GM23338 (cell line): Measurements from ENCODE around the gene CD82. TPM values are rescaled to one million over a fixed set of nuclear protein-coding genes. Genes with fewer than 3 reads are reported as not detected.

ENCODE experiments used
- ATAC-seq: fragments of 200-7000 bp; cut with Tn5 transposase; 3 replicates; pipeline ENCODE4 v1.9.1; 2020
- DNase-seq: peaks from one replicate; pipeline ENCODE4 v3.0.0-alpha.2; 2015; ENCODE audit warnings: low spot score
- H2AFZ ChIP-seq: fragments of 200-600 bp; sonication (generic); 2 replicates; pipeline ENCODE4 v1.8.0; 2016; ENCODE audit warnings: antibody characterized with exemption, mild to moderate bottlenecking, moderate library complexity
- H3F3A ChIP-seq: fragments of 200-600 bp; sonication (generic); replicated peaks from 2 replicates; pipeline ENCODE4 v1.8.0; 2017; ENCODE audit warnings: antibody characterized with exemption, mixed run types, low read depth
- H3K27ac ChIP-seq: fragments of 200-600 bp; sonication (generic); 2 replicates; pipeline ENCODE4 v1.6.1; 2016; ENCODE audit warnings: low read depth
- H3K27me3 ChIP-seq: fragments of 200-600 bp; sonication (generic); 2 replicates; pipeline ENCODE4 v1.8.0; 2016; ENCODE audit warnings: mild to moderate bottlenecking, mixed run types, moderate library complexity; ENCODE audit not compliant: insufficient read depth
- H3K36me3 ChIP-seq: fragments of 200-600 bp; sonication (generic); 2 replicates; pipeline ENCODE4 v1.8.0; 2016; ENCODE audit warnings: mild to moderate bottlenecking; ENCODE audit not compliant: insufficient read depth
- H3K4me1 ChIP-seq: fragments of 200-600 bp; sonication (generic); 2 replicates; pipeline ENCODE4 v1.8.0; 2016; ENCODE audit warnings: mild to moderate bottlenecking, moderate library complexity; ENCODE audit not compliant: insufficient read depth
- H3K4me2 ChIP-seq: fragments of 200-600 bp; sonication (generic); 2 replicates; pipeline ENCODE4 v1.7.1; 2017; ENCODE audit warnings: mixed run types
- H3K4me3 ChIP-seq: fragments of 200-600 bp; sonication (generic); 2 replicates; pipeline ENCODE4 v1.6.1; 2016; ENCODE audit warnings: mixed run types
- H3K79me2 ChIP-seq: fragments of 200-600 bp; sonication (generic); replicated peaks from 2 replicates; pipeline ENCODE4 v1.8.0; 2017; ENCODE audit warnings: mild to moderate bottlenecking; ENCODE audit not compliant: insufficient read depth
- H3K9me2 ChIP-seq: fragments of 200-600 bp; sonication (generic); 2 replicates; pipeline ENCODE4 v1.8.0; 2017; ENCODE audit not compliant: insufficient read depth
- H4K20me1 ChIP-seq: fragments of 200-600 bp; sonication (generic); replicated peaks from 2 replicates; pipeline ENCODE4 v1.8.0; 2017; ENCODE audit warnings: mild to moderate bottlenecking; ENCODE audit not compliant: insufficient read depth
- H3K27ac Mint-ChIP-seq: 2 replicates; pipeline ENCODE4 v1.8.0; 2020; ENCODE audit warnings: inconsistent platforms, mild to moderate bottlenecking, moderate library complexity, mixed read lengths
- H3K27me3 Mint-ChIP-seq: 3 replicates; pipeline ENCODE4 v1.8.0; 2022; ENCODE audit warnings: low read depth, mild to moderate bottlenecking, moderate library complexity, mixed read lengths, inconsistent platforms; ENCODE audit not compliant: insufficient read depth, poor library complexity
- H3K36me3 Mint-ChIP-seq: 3 replicates; pipeline ENCODE4 v1.8.0; 2021; ENCODE audit warnings: low read depth, mild to moderate bottlenecking, inconsistent platforms, moderate library complexity, mixed read lengths
- H3K4me1 Mint-ChIP-seq: 3 replicates; pipeline ENCODE4 v1.8.0; 2020; ENCODE audit warnings: mild to moderate bottlenecking, inconsistent platforms, mixed read lengths
- H3K4me3 Mint-ChIP-seq: 3 replicates; pipeline ENCODE4 v1.8.0; 2021; ENCODE audit warnings: moderate library complexity, mild to moderate bottlenecking, inconsistent platforms, mixed read lengths
- H3K9me3 Mint-ChIP-seq: 3 replicates; pipeline ENCODE4 v1.8.0; 2020; ENCODE audit warnings: moderate library complexity, mild to moderate bottlenecking, inconsistent platforms, mixed read lengths
- CREB1 ChIP-seq: fragments of 250-450 bp; sonication (Bioruptor Pico); IDR thresholded peaks from 2 replicates; pipeline ENCODE4 v1.5.0; 2020; ENCODE audit warnings: low read depth, mild to moderate bottlenecking, moderate library complexity
- CTCF ChIP-seq, 2 experiments: fragments of 200-600 bp in 1 of 2; sonication (generic) in 1 of 2; conservative IDR thresholded peaks; 2 replicates each; pipeline versions ENCODE4 v1.5.1 to v1.6.1; 2016 to 2017; ENCODE audit warnings: antibody characterized with exemption in 2 of 2, low read depth in 2 of 2, mild to moderate bottlenecking in 2 of 2, moderate library complexity in 1 of 2
- ETS1 ChIP-seq: IDR thresholded peaks from 2 replicates; pipeline ENCODE4 v1.6.1; 2016; ENCODE audit warnings: antibody characterized with exemption
- EZH2 ChIP-seq: fragments of 200-600 bp; sonication (generic); IDR thresholded peaks from one replicate; pipeline ENCODE4 v1.8.0; 2017; ENCODE audit warnings: antibody characterized with exemption, mild to moderate bottlenecking, low read depth; ENCODE audit not compliant: unreplicated experiment
- EZH2phosphoT487 ChIP-seq: fragments of 200-600 bp; sonication (generic); IDR thresholded peaks from one replicate; pipeline ENCODE4 v1.8.1; 2018; ENCODE audit warnings: antibody characterized with exemption; ENCODE audit not compliant: unreplicated experiment
- JUNB ChIP-seq: IDR thresholded peaks from one replicate; pipeline ENCODE4 v1.6.1; 2016; ENCODE audit warnings: antibody characterized with exemption; ENCODE audit not compliant: unreplicated experiment
- NANOG ChIP-seq: IDR thresholded peaks from 2 replicates; pipeline ENCODE4 v1.6.1; 2016; ENCODE audit warnings: antibody characterized with exemption, borderline replicate concordance
- POLR2AphosphoS5 ChIP-seq: IDR thresholded peaks from 2 replicates; pipeline ENCODE4 v1.6.1; 2016; ENCODE audit warnings: antibody characterized with exemption, low read depth
- REST ChIP-seq: IDR thresholded peaks from one replicate; pipeline ENCODE4 v1.6.1; 2018; ENCODE audit warnings: antibody characterized with exemption; ENCODE audit not compliant: unreplicated experiment
- STAT1 ChIP-seq: IDR thresholded peaks from one replicate; pipeline ENCODE4 v1.6.1; 2016; ENCODE audit warnings: antibody characterized with exemption; ENCODE audit not compliant: unreplicated experiment
- ZNF114 ChIP-seq: fragments of 250-450 bp; sonication (Bioruptor Pico); IDR thresholded peaks from 2 replicates; pipeline ENCODE4 v1.5.0; 2020; ENCODE audit warnings: mild to moderate bottlenecking, moderate library complexity
- ZNF331 ChIP-seq: fragments of 250-450 bp; sonication (Bioruptor Pico); IDR thresholded peaks from 2 replicates; pipeline ENCODE4 v1.5.0; 2020; ENCODE audit warnings: low read depth, mild to moderate bottlenecking, moderate library complexity
- ZNF462 ChIP-seq: fragments of 250-450 bp; sonication (Bioruptor Pico); IDR thresholded peaks from 2 replicates; pipeline ENCODE4 v1.5.0; 2020; ENCODE audit warnings: mild to moderate bottlenecking, moderate library complexity
- polyA plus RNA-seq: library from polyadenylated mRNA; unstranded; fragments of >200 nt; fragmentation: Nextera tagmentation; extraction: Ambion mirVana; gene quantifications from 2 replicates; pipeline ENCODE4 v1.2.1, GENCODE V29; 2016
- total RNA-seq: library from RNA; depleted of rRNA; stranded (reverse); fragments of >200 nt; shearing (Covaris generic); gene quantifications from 2 replicates; pipeline ENCODE4 v1.2.3, GENCODE V29; 2014

CD82 gene
- total and polyA plus RNA-seq, 2 experiments from 2014 or later, result 4.4 to 4.9 TPM

GRCh38 chr11:44565953-44566949 lies 788 bp downstream of the CD82 start:
- Mint-ChIP-seq H3K4me1 (peaks cover 34% of the 10 kb centered on the region), H3K27me3 (peaks cover 19% of the 10 kb centered on the region), H3K36me3 (no peaks in the 10 kb centered on the region; the same call in 2 of the 3 replicates), H3K4me3 (peak overlapping the region; percentile 67), H3K27ac (no peak overlapping the region), H3K9me3 (no peaks in the 10 kb centered on the region)
- Histone ChIP-seq H3K9me2 (no peaks in the 10 kb centered on the region), H3K4me1 (peaks cover 22% of the 10 kb centered on the region), H3K79me2 (no peaks in the 10 kb centered on the region), H3K36me3 (no peaks in the 10 kb centered on the region), H3F3A (no peaks in the 10 kb centered on the region), H3K4me2 (peak overlapping the region; percentile 94), H3K4me3 (peak overlapping the region; percentile 86), H3K27me3 (peaks cover 22% of the 10 kb centered on the region), H2AFZ (peak overlapping the region; percentile 96), H3K27ac (no peak overlapping the region), H4K20me1 (0 out of 2 replicates have a peak, but pooled peaks cover 4% of the 10 kb centered on the region)
- TF ChIP-seq CREB1 (CRISPR knock-in tag) (no peak), EZH2 (no peak), ZNF462 (CRISPR knock-in tag) (no peak), EZH2phosphoT487 (no peak), ZNF114 (CRISPR knock-in tag) (no peak), NANOG (no peak), ETS1 (no peak), REST (no peak), JUNB (no peak), STAT1 (no peak), CTCF (conservative IDR thresholded peaks at IDR 0.05; ENCODE audit: low read depth in 2 of 2) (no peak), POLR2AphosphoS5 (no peak), ZNF331 (no peak)
- peak; percentile 4 for ATAC-seq
- peak; percentile 57 for DNase-seq
